GM12801 (cell line): ENCODE measurements around the gene HOXA7.

Source experiments
- CTCF ChIP-seq: IDR thresholded peaks from one replicate; pipeline ENCODE4 v1.5.1; 2011; ENCODE audit warnings: control low read depth; ENCODE audit not compliant: insufficient read length; ENCODE audit errors: extremely low read depth

Gene HOXA7

GRCh38 chr7:27160145-27160545, 3.7 kb upstream of the HOXA7 start:
- TF ChIP-seq CTCF = no peak

- TF ChIP-seq CTCF = no peak
These were observed 3.0 kb upstream of the HOXA7 start for GRCh38 chr7:27159266-27160144.

GRCh38 chr7:27158436-27159265, 2.2 kb upstream of the HOXA7 start:
- TF ChIP-seq CTCF = no peak

GRCh38 chr7:27157702-27158431, 1.4 kb upstream of the HOXA7 start:
- TF ChIP-seq CTCF = no peak

- TF ChIP-seq CTCF = no peak
These were observed 634 bp upstream of the HOXA7 start for GRCh38 chr7:27156916-27157701.

- no peak for TF ChIP-seq CTCF
These were observed 513 bp downstream of the HOXA7 start for GRCh38 chr7:27155816-27156507.
